K562 (cell line): ENCODE measurements around the gene BBLN. TPM values are rescaled to one million over a fixed set of nuclear protein-coding genes. Genes with fewer than 3 reads are reported as not detected.

Experiments used
- ATAC-seq: fragments of 200-7000 bp; cut with Tn5 transposase; 3 replicates; pipeline ENCODE4 v1.9.1; 2020; ENCODE audit warnings: moderate library complexity
- BruUV-seq: library from RNA; stranded (reverse); fragments of 400-500 nt; replicated peaks from 2 replicates; lab custom pipeline; 2021; lab: Mats Ljungman, UMichigan
- CTCF ChIA-PET: fragments of 300-600 bp; formaldehyde crosslinking; extraction: SDS; loops from one replicate; lab custom pipeline; 2021; ENCODE audit warnings: low intra/inter-chr PET ratio; lab: Yijun Ruan, JAX
- POLR2A ChIA-PET: fragments of 300-600, 350-650 bp; sonication (Branson Sonifier 250); formaldehyde crosslinking; extraction: SDS; loops from one replicate; lab custom pipeline; 2021; ENCODE audit warnings: antibody characterized with exemption, inconsistent platforms; lab: Yijun Ruan, JAX
- DNase-seq, 4 experiments: peaks; one replicate each; pipeline versions ENCODE4 v3.0.0 to v3.0.0-alpha.2; 2011 to 2018; ENCODE audit warnings: low spot score in 3 of 4, mixed read lengths in 3 of 4; ENCODE audit errors: extremely low read depth in 1 of 4
- FAIRE-seq: peaks from 2 replicates; lab custom pipeline; 2011; peaks lifted over from hg19 to GRCh38; lab: Jason Lieb, UNC
- H2AFZ ChIP-seq: 2 replicates; pipeline ENCODE4 v1.6.0; 2011; ENCODE audit warnings: low read depth, low read length, control low read depth, inconsistent platforms
- H3K27ac ChIP-seq: fragments of 200-600 bp; 3 replicates; pipeline ENCODE4 v1.8.0; 2011; ENCODE audit warnings: low read depth, mild to moderate bottlenecking, control low read depth, inconsistent platforms, low read length, moderate library complexity, mixed read lengths; ENCODE audit errors: extremely low read depth
- H3K27me3 ChIP-seq, 2 experiments: fragments of 300-600 bp in 1 of 2; 2 replicates in 1 of 2; 3 replicates in 1 of 2; pipeline versions ENCODE4 v1.6.0 to v1.8.0; 2011; ENCODE audit warnings: inconsistent platforms in 2 of 2, low read length in 2 of 2, mild to moderate bottlenecking in 1 of 2, mixed read lengths in 1 of 2, moderate library complexity in 1 of 2; ENCODE audit not compliant: control insufficient read depth in 2 of 2, insufficient read depth in 2 of 2
- H3K36me3 ChIP-seq: fragments of 300-600 bp; 3 replicates; pipeline ENCODE4 v1.8.0; 2011; ENCODE audit warnings: mild to moderate bottlenecking, low read length, inconsistent platforms; ENCODE audit not compliant: control insufficient read depth, insufficient read depth
- H3K4me1 ChIP-seq, 2 experiments: fragments of 200-600 bp in 1 of 2; replicated peaks in 1 of 2; 2 replicates in 1 of 2; 3 replicates in 1 of 2; pipeline versions ENCODE4 v1.5.1 to v1.8.0; 2011; ENCODE audit warnings: inconsistent platforms in 2 of 2, low read length in 2 of 2, mild to moderate bottlenecking in 1 of 2, mixed read lengths in 1 of 2, moderate library complexity in 1 of 2; ENCODE audit not compliant: control insufficient read depth in 2 of 2, insufficient read depth in 2 of 2
- H3K4me2 ChIP-seq: 2 replicates; pipeline ENCODE4 v1.6.1; 2011; ENCODE audit warnings: low read length, control low read depth, inconsistent platforms, mixed read lengths; ENCODE audit not compliant: insufficient read depth
- H3K4me3 ChIP-seq: fragments of 200-600 bp; sonication (generic), shearing (Covaris generic); 2 replicates; pipeline ENCODE4 v1.5.1; 2016; ENCODE audit warnings: control low read depth, inconsistent platforms
- H3K79me2 ChIP-seq: fragments of 200-600 bp; 3 replicates; pipeline ENCODE4 v1.8.0; 2011; ENCODE audit warnings: low read length, inconsistent platforms; ENCODE audit not compliant: control insufficient read depth, insufficient read depth
- H3K9ac ChIP-seq, 2 experiments: 2 replicates each; pipeline versions ENCODE4 v1.6.0 to v1.6.1; 2011; ENCODE audit warnings: low read depth in 2 of 2, low read length in 2 of 2, control low read depth in 1 of 2, inconsistent platforms in 1 of 2, mild to moderate bottlenecking in 1 of 2, mixed read lengths in 1 of 2; ENCODE audit not compliant: insufficient read depth in 1 of 2
- H3K9me1 ChIP-seq: one replicate; pipeline ENCODE4 v1.6.0; 2011; ENCODE audit warnings: inconsistent platforms, mild to moderate bottlenecking, low read length, moderate library complexity; ENCODE audit not compliant: control insufficient read depth, insufficient read depth
- H3K9me3 ChIP-seq: replicated peaks from 2 replicates; pipeline ENCODE4 v1.5.1; 2011; ENCODE audit warnings: low read depth, low read length, inconsistent platforms; ENCODE audit not compliant: control insufficient read depth, insufficient read depth
- H4K20me1 ChIP-seq: replicated peaks from 2 replicates; pipeline ENCODE4 v1.6.1; 2011; ENCODE audit warnings: low read length, inconsistent platforms, mixed read lengths; ENCODE audit not compliant: control insufficient read depth, insufficient read depth
- BCOR ChIP-seq: fragments of 450-650 bp; IDR thresholded peaks from 2 replicates; pipeline ENCODE4 v1.6.1; 2016
- BRCA1 ChIP-seq, 2 experiments: fragments of 450-650 bp in 1 of 2; sonication (generic) in 1 of 2; formaldehyde crosslinking in 1 of 2; IDR thresholded peaks; 2 replicates each; pipeline versions ENCODE4 v1.5.0 to v1.6.1; 2017 to 2020; ENCODE audit warnings: mild to moderate bottlenecking in 1 of 2, missing genetic modification reagents in 1 of 2
- CBFA2T3 ChIP-seq: fragments of 450-650 bp; IDR thresholded peaks from 2 replicates; pipeline ENCODE4 v1.6.1; 2017
- ESRRA ChIP-seq: fragments of 450-650 bp; IDR thresholded peaks from 2 replicates; pipeline ENCODE4 v1.6.1; 2014; ENCODE audit warnings: low read depth, mild to moderate bottlenecking, moderate library complexity, borderline replicate concordance
- FOXK2 ChIP-seq, 2 experiments: fragments of 450-650 bp; IDR thresholded peaks in 1 of 2; conservative IDR thresholded peaks in 1 of 2; 2 replicates each; pipeline ENCODE4 v1.6.1; 2016; ENCODE audit warnings: low read depth in 2 of 2, mild to moderate bottlenecking in 1 of 2
- L3MBTL2 ChIP-seq: fragments of 450-650 bp; IDR thresholded peaks from 2 replicates; pipeline ENCODE4 v1.6.1; 2016; ENCODE audit warnings: mild to moderate bottlenecking, moderate library complexity
- PTBP1 ChIP-seq: fragments of 200-400 bp; formaldehyde crosslinking; IDR thresholded peaks from 2 replicates; pipeline ENCODE4 v1.6.1; 2017; ENCODE audit warnings: low read depth, low read length
- RAD21 ChIP-seq, 2 experiments: fragments of 250-450 bp in 1 of 2; fragments of 450-650 bp in 1 of 2; sonication (Bioruptor Pico) in 1 of 2; formaldehyde crosslinking in 1 of 2; IDR thresholded peaks in 1 of 2; conservative IDR thresholded peaks in 1 of 2; 2 replicates each; pipeline versions ENCODE4 v1.4.0 to v1.8.0; 2020 to 2022; ENCODE audit warnings: mild to moderate bottlenecking in 2 of 2, moderate library complexity in 1 of 2
- RBFOX2 ChIP-seq: fragments of 200-400 bp; formaldehyde crosslinking; IDR thresholded peaks from 2 replicates; pipeline ENCODE4 v1.6.1; 2017; ENCODE audit warnings: low read depth, mild to moderate bottlenecking, low read length, moderate library complexity
- RCOR1 ChIP-seq, 2 experiments: IDR thresholded peaks; 2 replicates each; pipeline ENCODE4 v1.6.1; 2012; ENCODE audit warnings: low read depth in 2 of 2, low read length in 2 of 2, borderline replicate concordance in 1 of 2, improper control_type of control experiment in 1 of 2
- WHSC1 ChIP-seq: IDR thresholded peaks from one replicate; pipeline ENCODE4 v1.6.1; 2012; ENCODE audit warnings: low read length, control low read depth, inconsistent platforms
- WGBS: fragments of 100-300 bp; shearing (Covaris generic); methylation state at CpG from one replicate; pipeline ENCODE4 v1.1.6; 2016; ENCODE audit warnings: low coverage, mixed read lengths; ENCODE audit not compliant: insufficient coverage; ENCODE audit errors: missing lambda C conversion rate; 5-methylcytosine and 5-hydroxymethylcytosine counted together
- in situ Hi-C: fragments of 300-500 bp; cut with MboI; formaldehyde crosslinking; loops from 4 replicates; pipeline ENCODE4 v1.15.0; 2018; ENCODE audit warnings: inconsistent platforms, mixed read lengths
- intact Hi-C: fragments of 100-400 bp; cut with micrococcal nuclease; formaldehyde crosslinking; loops from 2 replicates; pipeline ENCODE4 v1.14.2; 2022
- polyA plus RNA-seq, 8 experiments: library from polyadenylated mRNA; depleted of rRNA in 4 of 8; stranded (reverse) in 5 of 8; unstranded in 3 of 8; fragments of >200 nt; fragmentation: Nextera tagmentation in 2 of 8; fragmentation: Illumina TruSeq in 1 of 8; extraction: Ambion mirVana in 2 of 8; extraction: Trizol in 1 of 8; gene quantifications; 2 replicates each; pipeline versions ENCODE4 v1.2.1 to v1.2.3, GENCODE V29; 2011 to 2014; ENCODE audit warnings: inconsistent platforms in 1 of 8, missing spikeins in 1 of 8
- total RNA-seq, 7 experiments: library from RNA; depleted of rRNA in 6 of 7; stranded (reverse); fragments of >200 nt in 6 of 7; fragmentation: Illumina TruSeq in 2 of 7; extraction: Trizol in 2 of 7; gene quantifications; 2 replicates each; pipeline versions ENCODE4 v1.2.1 to v1.2.3, GENCODE V29; 2011 to 2021; ENCODE audit warnings: low replicate concordance in 1 of 7
- TF ChIP-seq, protein P1 (sequence below), 2 experiments: fragments of 450-650 bp; formaldehyde crosslinking in 1 of 2; IDR thresholded peaks; 2 replicates each; pipeline versions ENCODE4 v1.4.0 to v1.6.1; 2014 to 2020; ENCODE audit warnings: mild to moderate bottlenecking in 2 of 2, borderline replicate concordance in 1 of 2, low read depth in 1 of 2

BBLN gene
- total and polyA plus RNA-seq, 9 of the 15 experiments (the other 6 are each of a cell fraction or from before 2014, with no cell fraction given): 4.2 to 331 (median 87.1) TPM

DNA sequence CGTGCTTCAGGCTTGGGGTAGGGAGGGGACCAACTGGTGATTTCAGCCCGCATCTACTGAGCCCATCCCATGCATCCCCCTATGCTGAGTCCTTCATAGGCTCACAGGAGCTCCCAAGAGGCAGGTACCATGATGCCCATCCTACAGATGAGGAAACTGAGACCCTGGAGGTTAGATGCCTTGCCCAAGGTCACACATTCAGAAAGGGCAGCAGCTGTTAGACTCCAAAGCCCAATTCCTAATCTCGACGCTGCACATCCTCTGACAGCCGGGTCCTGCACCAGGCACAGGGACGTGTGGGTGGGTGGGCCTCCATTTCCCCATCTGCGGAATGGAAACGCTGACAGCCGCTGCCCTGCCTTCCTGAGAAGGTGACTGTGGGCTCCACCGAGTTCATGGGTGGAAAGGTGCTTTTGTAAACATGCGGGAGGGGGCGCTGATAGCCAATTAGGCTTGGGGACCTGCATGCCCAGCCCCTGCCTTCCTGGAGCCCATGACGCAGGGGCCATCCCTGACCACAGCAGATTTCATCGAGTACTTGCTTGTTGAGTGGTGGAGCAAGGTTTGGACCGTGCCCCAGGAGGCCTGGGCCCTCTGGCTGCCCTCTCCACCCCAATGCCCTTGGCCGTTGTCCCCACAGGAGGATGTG lies 45.4 kb downstream of the BBLN start:
- FAIRE-seq: no peak
- Histone ChIP-seq H3K79me2 (no peaks in the 10 kb centered on the region), H2AFZ (no peak overlapping the region), H3K9me1 (peaks cover 3% of the 10 kb centered on the region), H3K9ac (peak overlapping the region in 1 of 2 experiments; percentile 33; a peak in 1 of 4 replicates), H3K36me3 (0 out of 3 replicates have a peak, but pooled peaks cover 4% of the 10 kb centered on the region), H3K4me3 (no peak overlapping the region), H3K27ac (no peak overlapping the region), H3K4me1 (peaks cover 22 to 46% of the 10 kb centered on the region in 2 experiments), H3K27me3 (no peaks in the 10 kb centered on the region), H4K20me1 (peaks cover 3% of the 10 kb centered on the region), H3K9me3 (no peaks in the 10 kb centered on the region), H3K4me2 (no peak overlapping the region)
- DNase-seq: peak; percentile 63 to 81 (median 74)
- in situ Hi-C loops: no loop called here
- CTCF ChIA-PET: no interaction called here
- intact Hi-C loops: loop anchor here (2.0 to 5.0 kb wide), 2 partner anchors 15 to 43 kb away; partner anchors contain the start of genes BBLN and CIZ1
- no TSS peak for BruUV-seq
- 55% methylated on average over 16 of the region's 16 CpGs for WGBS
- ATAC-seq: 0 out of 3 replicates have a peak, but pooled peaks have one; percentile 3
- POLR2A ChIA-PET: interaction anchor here (1.0 to 2.3 kb wide), 3 partner anchors 8 to 34 kb away, joined by 4 to 20 read pairs (median 6); no protein-coding TSS in a partner anchor
- TF ChIP-seq RAD21 (CRISPR knock-in tag; conservative IDR thresholded peaks at IDR 0.05 in 1 of 2, IDR thresholded peaks at IDR 0.05 in 1 of 2): peak in 1 of 2 experiments; percentile 46; a peak in 2 of 4 replicates
- TF ChIP-seq L3MBTL2: no peak
- TF ChIP-seq RBFOX2: no peak
- TF ChIP-seq RCOR1 (IDR thresholded peaks at IDR 0.05; ENCODE audit: borderline replicate concordance in 1 of 2, low read depth in 2 of 2, low read length in 2 of 2): peak in 1 of 2 experiments; percentile 71; a peak in 2 of 4 replicates
- peak; percentile 80 to 89 for TF ChIP-seq FOXK2 (conservative IDR thresholded peaks at IDR 0.05 in 1 of 2, IDR thresholded peaks at IDR 0.05 in 1 of 2; ENCODE audit: low read depth in 2 of 2)
- TF ChIP-seq, protein P1, sequence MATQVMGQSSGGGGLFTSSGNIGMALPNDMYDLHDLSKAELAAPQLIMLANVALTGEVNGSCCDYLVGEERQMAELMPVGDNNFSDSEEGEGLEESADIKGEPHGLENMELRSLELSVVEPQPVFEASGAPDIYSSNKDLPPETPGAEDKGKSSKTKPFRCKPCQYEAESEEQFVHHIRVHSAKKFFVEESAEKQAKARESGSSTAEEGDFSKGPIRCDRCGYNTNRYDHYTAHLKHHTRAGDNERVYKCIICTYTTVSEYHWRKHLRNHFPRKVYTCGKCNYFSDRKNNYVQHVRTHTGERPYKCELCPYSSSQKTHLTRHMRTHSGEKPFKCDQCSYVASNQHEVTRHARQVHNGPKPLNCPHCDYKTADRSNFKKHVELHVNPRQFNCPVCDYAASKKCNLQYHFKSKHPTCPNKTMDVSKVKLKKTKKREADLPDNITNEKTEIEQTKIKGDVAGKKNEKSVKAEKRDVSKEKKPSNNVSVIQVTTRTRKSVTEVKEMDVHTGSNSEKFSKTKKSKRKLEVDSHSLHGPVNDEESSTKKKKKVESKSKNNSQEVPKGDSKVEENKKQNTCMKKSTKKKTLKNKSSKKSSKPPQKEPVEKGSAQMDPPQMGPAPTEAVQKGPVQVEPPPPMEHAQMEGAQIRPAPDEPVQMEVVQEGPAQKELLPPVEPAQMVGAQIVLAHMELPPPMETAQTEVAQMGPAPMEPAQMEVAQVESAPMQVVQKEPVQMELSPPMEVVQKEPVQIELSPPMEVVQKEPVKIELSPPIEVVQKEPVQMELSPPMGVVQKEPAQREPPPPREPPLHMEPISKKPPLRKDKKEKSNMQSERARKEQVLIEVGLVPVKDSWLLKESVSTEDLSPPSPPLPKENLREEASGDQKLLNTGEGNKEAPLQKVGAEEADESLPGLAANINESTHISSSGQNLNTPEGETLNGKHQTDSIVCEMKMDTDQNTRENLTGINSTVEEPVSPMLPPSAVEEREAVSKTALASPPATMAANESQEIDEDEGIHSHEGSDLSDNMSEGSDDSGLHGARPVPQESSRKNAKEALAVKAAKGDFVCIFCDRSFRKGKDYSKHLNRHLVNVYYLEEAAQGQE (IDR thresholded peaks at IDR 0.05; ENCODE audit: borderline replicate concordance): peak; percentile 18; the same call in 1 of the 2 replicates
- TF ChIP-seq, protein P1 (CRISPR knock-in tag; IDR thresholded peaks at IDR 0.05; ENCODE audit: low read depth): no peak
- TF ChIP-seq WHSC1: peak; percentile 23
- no peak for TF ChIP-seq CBFA2T3
- no peak for TF ChIP-seq BRCA1 (IDR thresholded peaks at IDR 0.05)
- no peak for TF ChIP-seq BRCA1 (CRISPR knock-in tag; IDR thresholded peaks at IDR 0.05)
- peak; percentile 98 for TF ChIP-seq BCOR
- peak; percentile 90 for TF ChIP-seq PTBP1
- peak; percentile 99 for TF ChIP-seq ESRRA
